Right atrium auricular region (tissue), 2 donors: ENCODE measurements around the gene PPP2R5C. TPM values are rescaled to one million over a fixed set of nuclear protein-coding genes. Genes with fewer than 3 reads are reported as not detected.
A peak's percentile ranks its signal among the peaks of the same experiment; 100 is the strongest.

Source experiments
- DNase-seq: peaks from one replicate; pipeline ENCODE4 v3.0.0-alpha.2; 2019; ENCODE audit warnings: low spot score
- H3K27ac ChIP-seq, 2 donors: fragments of 200-600 bp; sonication (generic); 1 replicate in 1 of 2; 2 replicates in 1 of 2; pipeline ENCODE4 v1.5.1; 2016 to 2019
- H3K27me3 ChIP-seq, 2 donors: fragments of 200-600 bp; sonication (generic); one replicate each; pipeline versions ENCODE4 v1.5.1 to v1.6.0; 2017 to 2019
- H3K36me3 ChIP-seq: fragments of 200-600 bp; sonication (generic); one replicate; pipeline ENCODE4 v1.5.1; 2016
- H3K4me1 ChIP-seq, 2 donors: fragments of 200-600 bp; sonication (generic); one replicate each; pipeline versions ENCODE4 v1.5.1 to v1.6.0; 2017 to 2019
- H3K4me3 ChIP-seq, 2 donors: fragments of 200-600 bp; sonication (generic); 1 replicate in 1 of 2; 2 replicates in 1 of 2; pipeline ENCODE4 v1.5.1; 2017 to 2019; ENCODE audit warnings: mild to moderate bottlenecking in 1 of 2, moderate library complexity in 1 of 2
- H3K9me3 ChIP-seq, 2 donors: fragments of 200-600 bp; sonication (generic); one replicate each; pipeline ENCODE4 v1.5.1; 2019
- total RNA-seq, 2 donors: library from RNA; depleted of rRNA; stranded (reverse); fragments of >200 nt; gene quantifications; one replicate each; pipeline ENCODE4 v1.1.0, GENCODE V29; 2016
- TF ChIP-seq, protein P1 (sequence below), 2 donors: fragments of 200-600 bp; sonication (generic); IDR thresholded peaks; one replicate each; pipeline ENCODE4 v1.5.1; 2019; ENCODE audit warnings: antibody characterized with exemption in 2 of 2

The PPP2R5C gene
- total RNA-seq, 2 donors from 2014 or later = 82.2 to 82.9 TPM

DNA sequence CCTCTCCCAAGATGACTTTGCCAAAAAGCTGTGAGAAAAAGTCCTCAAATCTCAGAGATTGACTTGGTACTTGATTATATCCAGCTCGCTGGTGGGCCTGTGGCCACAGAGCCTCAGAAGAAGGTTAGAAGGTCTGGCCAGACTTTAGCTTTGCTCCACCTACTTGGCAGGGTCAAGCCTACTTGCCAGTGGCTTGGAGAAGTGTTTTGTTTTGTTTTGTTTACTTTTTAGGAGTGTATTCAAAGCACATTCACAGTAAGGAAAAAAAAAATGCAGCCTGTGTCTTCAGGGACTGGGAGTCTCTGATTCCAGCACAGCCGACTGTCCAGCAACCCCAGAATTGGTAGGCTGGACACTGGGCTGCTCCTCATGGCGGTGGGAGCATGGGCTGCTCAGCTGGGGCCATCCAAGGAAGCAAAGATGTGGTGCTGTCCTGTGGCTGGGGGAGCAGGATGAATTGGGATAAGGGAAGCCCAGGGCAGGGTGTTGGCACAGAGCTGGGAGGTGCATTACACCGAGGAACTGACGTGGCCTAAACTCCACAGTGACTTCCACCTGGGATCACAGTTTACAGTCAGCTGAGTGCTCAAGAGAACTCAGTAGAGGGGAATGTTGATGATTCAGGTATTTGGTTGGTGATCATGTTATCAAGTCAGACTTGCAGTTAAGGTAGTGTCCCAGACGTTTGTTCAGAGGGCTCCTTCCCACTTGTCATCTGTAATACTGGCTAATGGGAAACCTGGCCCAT is 73.5 kb downstream of the PPP2R5C start:
- Histone ChIP-seq H3K27me3 (no peaks in the 10 kb centered on the region), H3K4me1 (peaks cover 0 to 68% of the 10 kb centered on the region in 2 donors), H3K27ac (peak overlapping the region; percentile 67 to 77), H3K36me3 (no peaks in the 10 kb centered on the region), H3K4me3 (no peak overlapping the region), H3K9me3 (no peaks in the 10 kb centered on the region)
- DNase-seq = no peak
- TF ChIP-seq, protein P1, sequence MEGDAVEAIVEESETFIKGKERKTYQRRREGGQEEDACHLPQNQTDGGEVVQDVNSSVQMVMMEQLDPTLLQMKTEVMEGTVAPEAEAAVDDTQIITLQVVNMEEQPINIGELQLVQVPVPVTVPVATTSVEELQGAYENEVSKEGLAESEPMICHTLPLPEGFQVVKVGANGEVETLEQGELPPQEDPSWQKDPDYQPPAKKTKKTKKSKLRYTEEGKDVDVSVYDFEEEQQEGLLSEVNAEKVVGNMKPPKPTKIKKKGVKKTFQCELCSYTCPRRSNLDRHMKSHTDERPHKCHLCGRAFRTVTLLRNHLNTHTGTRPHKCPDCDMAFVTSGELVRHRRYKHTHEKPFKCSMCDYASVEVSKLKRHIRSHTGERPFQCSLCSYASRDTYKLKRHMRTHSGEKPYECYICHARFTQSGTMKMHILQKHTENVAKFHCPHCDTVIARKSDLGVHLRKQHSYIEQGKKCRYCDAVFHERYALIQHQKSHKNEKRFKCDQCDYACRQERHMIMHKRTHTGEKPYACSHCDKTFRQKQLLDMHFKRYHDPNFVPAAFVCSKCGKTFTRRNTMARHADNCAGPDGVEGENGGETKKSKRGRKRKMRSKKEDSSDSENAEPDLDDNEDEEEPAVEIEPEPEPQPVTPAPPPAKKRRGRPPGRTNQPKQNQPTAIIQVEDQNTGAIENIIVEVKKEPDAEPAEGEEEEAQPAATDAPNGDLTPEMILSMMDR (IDR thresholded peaks at IDR 0.05) = no peak

DNA sequence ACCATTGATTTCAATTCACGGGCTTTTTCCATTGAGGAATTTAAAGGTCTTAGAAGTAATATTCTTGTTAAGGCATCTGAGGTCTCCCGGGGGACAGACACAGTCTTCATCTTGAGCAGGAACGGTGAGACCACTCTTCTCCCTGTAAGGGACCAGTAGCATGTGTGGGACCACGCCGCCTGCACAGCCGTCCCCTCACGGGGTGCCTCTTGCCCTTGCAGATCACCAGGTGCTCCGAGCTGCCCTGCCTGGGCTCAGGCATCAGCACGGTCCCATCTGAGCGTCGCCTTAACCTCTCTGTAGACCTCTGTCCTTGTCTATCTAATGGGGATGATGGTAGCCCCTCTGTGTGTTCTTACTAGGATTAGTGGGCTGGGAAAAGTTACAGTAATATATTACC is 74.1 kb downstream of the PPP2R5C start:
- H3K4me1 ChIP-seq = peaks cover 0 to 67% of the 10 kb centered on the region in 2 donors
- DNase-seq = no peak
- H3K4me3 ChIP-seq = no peak overlapping the region
- H3K27ac ChIP-seq = peak overlapping the region; percentile 67 to 77
- H3K27me3 ChIP-seq = no peaks in the 10 kb centered on the region
- no peaks in the 10 kb centered on the region for H3K9me3 ChIP-seq
- TF ChIP-seq, protein P1 (IDR thresholded peaks at IDR 0.05) = no peak
- no peaks in the 10 kb centered on the region for H3K36me3 ChIP-seq

DNA sequence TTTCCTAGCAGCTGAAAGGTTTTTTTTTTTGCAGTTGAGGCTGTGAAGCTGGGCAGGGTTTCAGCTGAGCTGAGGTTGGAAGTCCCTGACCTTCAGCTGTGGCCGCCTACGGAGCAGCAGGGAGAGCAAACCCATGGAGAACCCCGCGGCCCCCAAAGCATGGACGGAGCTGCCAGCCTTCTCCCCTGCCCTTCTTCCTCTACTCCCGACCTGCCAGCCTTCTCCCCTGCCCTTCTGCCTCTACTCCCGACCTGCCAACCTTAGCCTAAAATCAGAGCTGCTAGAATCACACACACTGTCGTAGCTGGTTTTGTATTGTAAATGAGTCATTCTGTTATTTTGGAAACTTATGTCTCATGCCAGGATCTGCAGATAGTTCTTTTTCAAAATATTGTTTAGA is 74.6 kb downstream of the PPP2R5C start:
- DNase-seq = no peak
- TF ChIP-seq, protein P1 (IDR thresholded peaks at IDR 0.05) = no peak
- no peaks in the 10 kb centered on the region for H3K9me3 ChIP-seq
- no peaks in the 10 kb centered on the region for H3K27me3 ChIP-seq
- peak overlapping the region in 1 of 2 donors; percentile 11 for H3K4me3 ChIP-seq
- no peaks in the 10 kb centered on the region for H3K36me3 ChIP-seq
- peaks cover 0 to 61% of the 10 kb centered on the region in 2 donors for H3K4me1 ChIP-seq
- H3K27ac ChIP-seq = peak overlapping the region; percentile 67 to 77

DNA sequence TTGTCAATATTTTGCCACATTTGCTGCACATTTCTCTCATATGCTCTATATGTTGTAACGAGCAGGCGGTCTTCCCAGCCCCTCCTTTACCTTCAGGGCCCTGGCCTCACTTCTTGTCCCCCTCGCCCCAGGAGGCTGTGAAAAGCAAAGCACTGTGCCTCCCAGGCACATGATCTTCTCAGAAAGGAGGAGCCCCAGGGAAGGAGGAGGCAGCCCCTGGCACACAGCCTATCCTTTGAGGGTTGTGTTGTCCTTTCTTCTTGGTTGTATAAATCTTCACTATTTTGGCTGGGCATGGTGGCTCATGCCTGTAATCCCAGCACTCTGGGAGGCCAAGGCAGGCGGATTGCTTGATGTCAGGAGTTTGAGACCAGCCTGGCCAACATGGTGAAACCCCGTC is 77.0 kb downstream of the PPP2R5C start:
- DNase-seq = no peak
- Histone ChIP-seq H3K4me3 (no peak overlapping the region), H3K27me3 (no peaks in the 10 kb centered on the region), H3K27ac (no peak overlapping the region), H3K36me3 (no peaks in the 10 kb centered on the region), H3K9me3 (no peaks in the 10 kb centered on the region), H3K4me1 (peaks cover 0 to 57% of the 10 kb centered on the region in 2 donors)
- TF ChIP-seq, protein P1 (IDR thresholded peaks at IDR 0.05) = no peak

DNA sequence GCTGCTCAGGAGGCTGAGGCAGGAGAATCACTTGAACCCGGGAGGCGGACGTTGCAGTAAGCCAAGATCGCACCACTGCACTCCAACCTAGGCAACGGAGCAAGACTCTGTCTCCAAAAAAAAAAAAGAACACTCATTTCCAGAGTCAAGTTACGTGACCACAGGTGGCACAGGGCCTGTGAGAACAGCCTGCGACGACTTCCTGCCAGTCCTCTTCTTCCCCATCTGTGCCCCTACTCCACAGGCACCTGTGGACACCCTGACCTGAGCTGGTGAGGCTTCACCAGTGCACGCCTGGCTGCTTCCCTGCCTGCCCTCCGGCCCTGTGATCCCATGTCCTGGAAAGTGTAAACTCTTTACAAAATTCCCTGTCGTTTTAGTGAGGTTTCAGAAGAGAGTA is 77.7 kb downstream of the PPP2R5C start:
- Histone ChIP-seq H3K4me1 (peaks cover 0 to 57% of the 10 kb centered on the region in 2 donors), H3K27ac (no peak overlapping the region), H3K9me3 (no peaks in the 10 kb centered on the region), H3K4me3 (no peak overlapping the region), H3K27me3 (no peaks in the 10 kb centered on the region), H3K36me3 (no peaks in the 10 kb centered on the region)
- TF ChIP-seq, protein P1 (IDR thresholded peaks at IDR 0.05) = no peak
- DNase-seq = no peak

DNA sequence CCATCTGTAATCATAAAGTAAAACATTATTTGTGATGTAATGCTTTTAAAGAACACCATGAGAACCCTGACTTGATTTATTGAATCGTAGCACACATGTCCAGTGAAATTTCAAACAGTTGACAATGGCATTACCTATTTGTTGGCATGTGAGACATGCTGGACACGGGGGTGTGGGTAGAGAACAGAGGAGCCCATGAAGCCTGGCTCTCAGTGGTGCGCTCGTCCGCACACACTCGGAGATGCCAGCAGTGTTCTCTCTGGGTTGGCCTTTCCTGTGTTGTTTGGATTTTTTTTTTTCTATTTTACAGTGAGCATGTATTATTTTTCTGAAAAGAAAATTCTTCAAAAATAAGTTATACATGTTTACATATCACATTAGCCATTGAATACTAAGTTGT is 78.2 kb downstream of the PPP2R5C start:
- peaks cover 0 to 57% of the 10 kb centered on the region in 2 donors for H3K4me1 ChIP-seq
- no peak overlapping the region for H3K4me3 ChIP-seq
- no peaks in the 10 kb centered on the region for H3K9me3 ChIP-seq
- DNase-seq = no peak
- H3K27me3 ChIP-seq = no peaks in the 10 kb centered on the region
- H3K27ac ChIP-seq = no peak overlapping the region
- TF ChIP-seq, protein P1 (IDR thresholded peaks at IDR 0.05) = no peak
- H3K36me3 ChIP-seq = no peaks in the 10 kb centered on the region
